ENCODE measurements around the gene TMEFF2.
"Not testable (repeated sequence)": the region's sequence is repeated elsewhere in the genome, so short reads cannot be mapped to it uniquely, and the experiment has no call there.

Gene TMEFF2

DNA sequence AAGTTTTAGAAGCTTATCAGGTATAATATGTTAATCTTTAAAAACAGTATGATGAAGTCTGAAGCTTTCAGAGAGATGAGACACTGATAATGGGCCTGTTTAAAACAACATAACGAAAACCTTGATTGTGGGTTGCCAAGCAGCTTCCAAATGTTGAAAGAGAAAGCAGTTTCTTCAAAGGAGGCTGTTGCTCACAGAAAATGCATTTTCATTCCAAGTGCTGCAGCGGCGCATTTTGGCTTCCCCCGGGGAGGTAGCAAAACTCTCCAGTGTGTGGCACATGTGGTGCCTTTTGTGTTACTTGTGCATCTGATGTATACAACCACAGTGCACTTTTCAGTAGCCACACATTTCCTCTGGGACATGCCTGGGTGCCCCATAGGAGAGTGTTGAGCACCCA, 66.1 kb downstream of the TMEFF2 start:
- no peak for DNase-seq (ENCODE audit: low spot score)

DNA sequence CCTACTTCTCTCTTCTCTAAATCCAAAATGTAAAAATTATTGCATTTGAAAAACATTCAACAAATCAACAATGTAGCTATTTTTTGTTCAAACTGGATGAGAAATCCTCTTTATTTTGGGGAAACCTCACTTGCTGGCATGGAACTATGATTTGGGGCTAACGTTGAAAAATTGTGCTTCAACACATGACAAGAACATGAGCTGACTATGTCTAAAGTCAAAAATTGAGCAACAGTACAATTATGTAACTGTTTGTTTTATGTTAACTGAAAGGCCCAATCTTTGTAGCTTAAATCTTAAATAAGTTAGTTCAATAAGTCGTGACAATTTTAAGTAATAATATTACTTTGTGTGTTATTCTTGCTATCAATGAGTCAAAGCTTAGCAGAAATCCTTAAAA, 67.3 kb downstream of the TMEFF2 start:
- DNase-seq (ENCODE audit: low spot score), result no peak

DNA sequence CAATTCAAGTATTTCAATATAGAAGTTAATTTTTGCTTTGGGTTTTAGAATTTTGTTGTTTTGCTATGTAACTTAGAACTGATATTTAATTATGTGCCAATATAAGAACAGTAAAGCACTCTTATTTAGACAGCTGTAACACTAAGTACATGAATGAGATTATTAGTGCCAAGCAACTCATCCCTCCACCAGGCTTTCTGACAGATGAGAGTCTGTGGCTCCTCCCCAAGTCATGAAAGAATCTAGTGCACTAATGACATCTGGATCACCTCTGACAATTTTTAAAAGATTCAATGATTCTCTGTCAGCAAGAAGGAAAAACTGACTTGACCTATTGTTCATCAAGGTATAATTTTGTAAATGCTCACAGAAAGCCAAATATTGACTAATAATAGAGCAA, 67.8 kb downstream of the TMEFF2 start:
- no peak for DNase-seq (ENCODE audit: low spot score)

- no peak for DNase-seq (ENCODE audit: low spot score)
Observed at GRCh38 chr2:192126426-192126825, 68.3 kb downstream of the TMEFF2 start.

DNA sequence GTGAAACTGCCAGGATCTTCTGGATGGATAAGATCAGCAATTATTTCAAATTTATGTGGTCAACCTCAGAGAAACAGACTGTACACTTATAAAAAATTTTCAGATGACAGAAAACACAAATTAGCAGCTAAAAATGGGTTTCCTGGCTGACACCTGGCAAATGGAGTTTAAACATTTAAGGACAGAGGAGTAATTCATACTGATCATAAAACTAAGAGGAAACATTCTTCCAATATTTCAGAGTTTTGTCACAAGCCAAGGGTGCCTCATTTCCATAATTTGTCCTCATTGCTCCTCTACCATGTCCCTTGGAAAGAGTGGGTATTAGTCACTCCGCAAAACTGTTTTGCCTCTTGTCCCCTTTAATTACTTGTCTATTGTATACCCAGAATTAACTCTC, 70.2 kb downstream of the TMEFF2 start:
- no peak for DNase-seq (ENCODE audit: low spot score)

DNA sequence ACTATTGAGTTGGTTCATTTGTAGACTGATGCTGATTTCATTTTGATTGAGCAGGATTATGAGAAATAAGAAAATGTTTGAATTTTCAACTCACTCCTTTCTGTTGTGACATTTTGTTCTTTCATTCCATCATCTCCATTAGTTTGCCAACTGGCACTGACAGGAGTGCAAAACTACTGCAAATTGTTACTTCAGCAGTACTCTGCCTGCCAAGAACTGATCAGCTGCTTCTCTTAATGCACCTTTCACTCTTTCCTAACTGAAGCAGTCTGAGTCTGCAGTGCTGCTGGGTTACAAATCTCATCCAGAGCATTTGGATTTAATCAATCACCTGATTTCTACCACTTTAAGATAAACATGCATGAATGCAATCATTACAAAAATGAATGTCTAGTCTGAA, 70.9 kb downstream of the TMEFF2 start:
- no peak for DNase-seq (ENCODE audit: low spot score)

- DNase-seq (ENCODE audit: low spot score), result no peak
Observed at GRCh38 chr2:192122946-192123345, 71.8 kb downstream of the TMEFF2 start.

GRCh38 chr2:192122141-192122540, 72.6 kb downstream of the TMEFF2 start:
- DNase-seq (ENCODE audit: low spot score), result no peak

DNA sequence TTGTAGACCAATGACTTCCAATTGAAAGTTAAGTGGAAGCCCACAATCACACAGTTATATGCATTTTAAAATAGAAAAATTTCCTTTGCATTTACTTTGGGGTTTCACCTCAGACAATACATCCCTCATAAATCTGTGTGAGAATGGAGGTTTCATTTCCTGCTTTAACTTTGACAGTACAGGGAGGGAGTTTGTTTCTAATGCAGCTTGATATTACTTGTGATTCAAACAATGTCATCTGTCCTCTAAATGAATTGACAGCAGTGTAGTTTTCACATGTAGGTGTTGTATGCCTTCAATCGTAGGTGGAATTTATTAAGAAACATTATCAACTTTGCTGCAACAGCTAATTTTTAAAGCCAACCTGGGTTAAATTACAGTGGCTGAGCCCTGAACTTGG, 75.2 kb downstream of the TMEFF2 start:
- DNase-seq (ENCODE audit: low spot score), result no peak

DNA sequence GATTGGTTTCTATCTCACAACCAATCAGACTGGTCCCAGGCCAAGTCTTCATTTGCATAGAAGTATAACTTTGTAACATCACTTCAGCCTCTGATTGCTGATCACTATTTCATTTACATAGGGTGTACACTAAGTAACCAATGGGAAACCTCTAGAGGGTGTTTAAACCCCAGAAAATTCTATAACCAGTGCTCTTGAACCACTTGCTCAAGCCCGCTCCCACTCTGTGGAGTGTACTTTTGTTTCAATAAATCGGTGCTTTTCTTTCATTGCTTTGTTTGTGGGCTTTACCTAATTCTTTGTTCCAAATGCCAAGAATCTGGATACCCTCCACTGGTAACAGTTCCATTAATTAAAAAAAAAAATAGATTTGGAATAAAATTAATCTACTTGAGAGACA, 77.0 kb downstream of the TMEFF2 start:
- DNase-seq (ENCODE audit: low spot score), result no peak

- DNase-seq (ENCODE audit: low spot score), result not testable (repeated sequence)
Observed at GRCh38 chr2:192111536-192111935, 83.2 kb downstream of the TMEFF2 start.

GRCh38 chr2:192099742-192100141, 95.0 kb downstream of the TMEFF2 start:
- no peak for DNase-seq (ENCODE audit: low spot score)

DNA sequence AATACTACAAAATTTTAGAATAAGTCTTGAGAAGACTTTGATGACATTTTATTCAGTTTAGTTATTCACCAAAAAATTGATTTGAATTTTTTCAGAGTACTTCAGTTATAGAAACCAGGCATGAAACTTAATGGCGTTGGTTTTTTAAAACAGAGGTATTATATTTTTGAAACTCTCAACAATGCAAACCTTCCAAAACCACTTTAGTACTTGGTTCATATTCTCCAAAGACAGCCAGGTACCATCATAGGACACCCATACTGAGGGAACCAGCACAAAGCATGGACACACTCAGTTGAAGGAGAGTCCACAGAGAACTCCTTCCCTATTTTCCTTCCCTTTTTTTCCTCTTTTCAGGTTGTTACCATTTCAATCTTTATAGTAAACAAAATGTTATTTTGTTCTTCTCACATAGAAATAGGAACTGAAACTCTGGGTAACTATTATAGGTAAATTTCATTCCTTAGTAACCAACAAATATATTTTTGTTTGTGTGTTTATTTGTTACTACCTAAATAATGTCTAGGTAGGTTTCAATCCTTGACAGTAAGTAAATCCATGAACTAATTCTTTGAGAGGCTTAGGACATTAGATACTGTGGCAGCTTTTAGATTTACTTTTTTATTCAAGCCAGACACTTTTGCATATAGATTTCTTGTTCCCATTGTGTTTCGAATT, 95.8 kb downstream of the TMEFF2 start:
- no peak for DNase-seq (ENCODE audit: low spot score)

DNA sequence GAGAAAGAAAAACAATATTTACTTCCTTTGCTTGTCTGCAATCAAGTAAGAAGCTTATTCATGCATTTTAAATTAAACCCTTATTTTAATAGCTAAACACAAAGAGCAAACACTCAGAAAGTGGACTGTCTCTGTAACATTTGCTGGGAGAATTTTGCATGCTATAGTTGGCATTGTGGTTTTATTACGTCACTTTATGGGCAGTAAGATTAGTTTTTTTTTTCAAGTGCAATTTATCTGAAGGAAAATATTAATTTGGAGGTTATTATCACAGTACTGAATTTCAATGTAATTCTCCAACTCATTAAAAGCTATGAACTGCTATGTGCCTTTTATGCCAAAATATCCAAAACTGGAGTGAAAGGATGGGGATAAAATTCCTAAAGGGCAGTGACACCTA, 103.3 kb downstream of the TMEFF2 start:
- DNase-seq (ENCODE audit: low spot score), result no peak

- DNase-seq (ENCODE audit: low spot score), result no peak
Observed at GRCh38 chr2:192090911-192091310, 103.8 kb downstream of the TMEFF2 start.

DNA sequence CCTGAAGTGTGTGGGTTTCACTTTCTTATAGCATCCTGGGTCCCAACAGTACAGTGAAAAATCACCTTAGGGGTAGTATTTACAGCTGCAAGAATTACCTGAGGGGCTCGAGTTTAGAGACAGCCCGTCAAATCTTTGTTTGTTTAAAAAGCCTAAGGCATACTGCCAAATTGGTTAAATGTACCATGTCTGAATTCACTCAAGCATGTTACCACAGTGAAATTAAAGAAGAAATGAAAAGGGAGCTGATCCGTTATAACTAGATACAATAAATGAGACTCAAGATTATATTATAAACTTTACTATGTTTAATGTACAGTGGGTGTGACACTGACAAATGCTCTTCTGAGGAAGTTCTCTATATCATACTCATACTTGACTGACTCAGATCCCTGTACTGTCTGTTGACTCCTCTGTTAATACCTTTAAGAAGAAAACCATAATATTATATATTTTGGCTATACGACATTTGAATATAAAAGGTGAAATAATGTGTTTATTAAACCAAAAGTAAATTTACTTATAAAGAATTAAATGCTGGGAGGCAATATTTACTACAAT, 107.3 kb downstream of the TMEFF2 start:
- DNase-seq (ENCODE audit: low spot score), result no peak

GRCh38 chr2:192082121-192082520, 112.6 kb downstream of the TMEFF2 start:
- DNase-seq (ENCODE audit: low spot score), result no peak

DNA sequence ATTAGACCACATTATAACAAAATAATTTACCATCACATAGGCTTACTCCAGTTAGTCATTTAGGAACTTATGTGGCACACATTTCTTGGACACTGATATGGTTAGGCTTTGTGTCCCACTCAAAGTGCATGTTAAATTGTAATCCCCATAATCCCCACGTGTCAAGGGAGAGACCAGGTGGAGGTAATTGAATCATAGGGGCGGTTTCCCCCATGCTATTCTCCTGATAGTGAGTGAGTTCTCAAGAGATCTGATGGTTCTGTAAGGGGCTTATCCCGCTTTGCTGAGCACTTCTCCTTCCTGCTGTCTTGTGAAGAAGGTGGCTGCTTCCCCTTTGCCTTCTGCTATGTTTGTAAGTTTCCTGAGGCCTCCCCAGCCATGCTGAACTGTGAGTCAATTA, 114.6 kb downstream of the TMEFF2 start:
- not testable (repeated sequence) for DNase-seq (ENCODE audit: low spot score)

DNA sequence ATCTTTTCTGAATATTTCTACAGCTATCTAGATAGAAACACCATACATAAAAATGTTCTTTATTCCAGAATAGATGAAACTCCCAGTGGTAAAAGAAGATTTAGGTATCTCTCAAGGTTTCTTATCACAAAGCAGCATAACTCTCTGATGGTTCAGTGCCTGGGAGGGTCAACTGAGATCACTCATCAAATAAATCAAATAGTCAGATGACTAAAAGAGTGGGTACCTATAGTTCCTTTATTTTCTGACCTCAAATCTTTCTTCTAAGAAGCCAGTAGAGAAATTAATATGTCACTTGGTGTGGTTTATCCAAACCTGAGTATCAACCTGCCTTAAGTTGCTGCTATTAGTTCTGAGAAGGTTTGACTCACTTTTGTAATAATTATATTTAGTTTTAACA, 120.9 kb downstream of the TMEFF2 start:
- no peak for DNase-seq (ENCODE audit: low spot score)

- DNase-seq (ENCODE audit: low spot score), result no peak
Observed at GRCh38 chr2:192072778-192073177, 122.0 kb downstream of the TMEFF2 start.

- DNase-seq (ENCODE audit: low spot score), result no peak
Observed at GRCh38 chr2:192072261-192072660, 122.5 kb downstream of the TMEFF2 start.

- no peak for DNase-seq (ENCODE audit: low spot score)
Observed at GRCh38 chr2:192070099-192070498, 124.6 kb downstream of the TMEFF2 start.

- DNase-seq (ENCODE audit: low spot score), result no peak
Observed at GRCh38 chr2:192069417-192069816, 125.3 kb downstream of the TMEFF2 start.

DNA sequence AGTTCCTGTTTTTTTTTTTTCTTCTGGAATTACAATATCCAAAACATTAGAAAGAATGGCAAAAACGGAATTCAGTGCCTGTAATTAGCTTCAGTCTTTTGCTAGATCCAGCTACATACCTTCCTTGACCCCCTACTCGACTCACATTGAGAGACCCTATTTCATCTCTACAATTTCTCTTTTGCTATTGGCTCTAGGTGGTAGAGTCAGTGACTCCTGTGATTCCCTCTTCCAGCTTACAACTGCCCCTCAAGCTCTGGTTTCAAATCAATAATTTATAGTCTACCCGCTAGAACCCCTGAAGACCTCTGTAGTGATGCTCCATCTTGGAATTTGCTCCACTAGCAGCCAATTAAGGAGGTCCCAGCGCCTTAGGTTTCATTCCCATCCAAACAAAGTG, 125.8 kb downstream of the TMEFF2 start:
- DNase-seq (ENCODE audit: low spot score), result no peak

Measured in AG08396 (cell line).